ENCODE data around the gene KCNG4.
A peak's percentile ranks its signal among the peaks of the same experiment; 100 is the strongest.
"Not testable (repeated sequence)": the region's sequence is repeated elsewhere in the genome, so short reads cannot be mapped to it uniquely, and the experiment has no call there.

The KCNG4 gene

GRCh38 chr16:84205976-84206691 is 33.7 kb downstream of the KCNG4 start:
- DNase-seq, result no peak

GRCh38 chr16:84205123-84205522 is 34.7 kb downstream of the KCNG4 start:
- DNase-seq, result not testable (repeated sequence)

- not testable (repeated sequence) for DNase-seq
Observed at GRCh38 chr16:84204551-84204950, 35.3 kb downstream of the KCNG4 start.

GRCh38 chr16:84199861-84200260 is 40.0 kb downstream of the KCNG4 start:
- DNase-seq, result no peak

- DNase-seq, result no peak
Observed at GRCh38 chr16:84199097-84199496, 40.7 kb downstream of the KCNG4 start.

GRCh38 chr16:84198401-84198800 is 41.4 kb downstream of the KCNG4 start:
- peak; percentile 40 for DNase-seq

GRCh38 chr16:84197466-84198128 is 42.2 kb downstream of the KCNG4 start:
- DNase-seq, result no peak

- DNase-seq, result no peak
Observed at GRCh38 chr16:84196727-84197394, 43.0 kb downstream of the KCNG4 start.

GRCh38 chr16:84196101-84196500 is 43.7 kb downstream of the KCNG4 start:
- no peak for DNase-seq

- DNase-seq, result no peak
Observed at GRCh38 chr16:84195201-84196093, 44.4 kb downstream of the KCNG4 start.

- no peak for DNase-seq
Observed at GRCh38 chr16:84194470-84195200, 45.2 kb downstream of the KCNG4 start.

- no peak for DNase-seq
Observed at GRCh38 chr16:84194018-84194417, 45.8 kb downstream of the KCNG4 start.

GRCh38 chr16:84193480-84193879 is 46.3 kb downstream of the KCNG4 start:
- DNase-seq, result no peak

- DNase-seq, result no peak
Observed at GRCh38 chr16:84191466-84191865, 48.3 kb downstream of the KCNG4 start.

- DNase-seq, result no peak
Observed at GRCh38 chr16:84190731-84191388, 49.0 kb downstream of the KCNG4 start, which contains the start of gene ADAD2. Gene ADAD2, plus strand, starts transcription at chr16:84191157. Its CDS starts 74 bp downstream, at chr16:84191231.

- peak; percentile 78 for DNase-seq
Observed at GRCh38 chr16:84186685-84187437, 53.0 kb downstream of the KCNG4 start, which contains the start of gene TAF1C. Gene TAF1C, minus strand, starts transcription at chr16:84187057. Its CDS starts 2,069 bp downstream, at chr16:84184988.

GRCh38 chr16:84184775-84185174 is 55.0 kb downstream of the KCNG4 start:
- no peak for DNase-seq

- no peak for DNase-seq
Observed at GRCh38 chr16:84183911-84184591, 55.8 kb downstream of the KCNG4 start.

GRCh38 chr16:84183572-84183875 is 56.3 kb downstream of the KCNG4 start:
- DNase-seq, result no peak
